CD8-positive, alpha-beta memory T cell (primary cell): Measurements from ENCODE around the gene ASGR2. TPM values are rescaled to one million over a fixed set of nuclear protein-coding genes. Genes with fewer than 3 reads are reported as not detected.
A peak's percentile ranks its signal among the peaks of the same experiment; 100 is the strongest.
"Not testable (repeated sequence)": the region's sequence is repeated elsewhere in the genome, so short reads cannot be mapped to it uniquely, and the experiment has no call there.

Source experiments
- CTCF ChIA-PET: fragments of 350-600 bp; sonication (Branson Sonifier 250); formaldehyde crosslinking; loops from one replicate; lab custom pipeline; 2021; ENCODE audit warnings: antibody characterized with exemption; lab: Charles Lee
- POLR2A ChIA-PET: fragments of 350-600 bp; sonication (Branson Sonifier 250); formaldehyde crosslinking; loops from one replicate; lab custom pipeline; 2021; ENCODE audit warnings: antibody characterized with exemption; lab: Charles Lee
- DNase-seq, 5 donors: peaks; one replicate each; pipeline versions ENCODE4 v3.0.0 to v3.0.0-alpha.2; 2020 to 2022; ENCODE audit warnings: mixed read lengths in 1 of 5
- H3K27ac ChIP-seq: one replicate; pipeline ENCODE4 v1.7.0; 2013; ENCODE audit warnings: low read depth, mild to moderate bottlenecking, low read length, moderate library complexity
- H3K27me3 ChIP-seq: 2 replicates; pipeline ENCODE4 v1.7.0; 2013; ENCODE audit warnings: low read length, mild to moderate bottlenecking; ENCODE audit not compliant: insufficient read depth, poor library complexity, severe bottlenecking
- H3K36me3 ChIP-seq: 2 replicates; pipeline ENCODE4 v1.7.0; 2013; ENCODE audit warnings: mild to moderate bottlenecking, low read length, moderate library complexity; ENCODE audit not compliant: insufficient read depth
- H3K4me1 ChIP-seq: 2 replicates; pipeline ENCODE4 v1.7.0; 2013; ENCODE audit warnings: mild to moderate bottlenecking, low read length, moderate library complexity; ENCODE audit not compliant: insufficient read depth
- H3K4me3 ChIP-seq: 2 replicates; pipeline ENCODE4 v1.7.0; 2013; ENCODE audit warnings: mild to moderate bottlenecking, low read length
- H3K9me3 ChIP-seq: 2 replicates; pipeline ENCODE4 v1.7.0; 2013; ENCODE audit warnings: mild to moderate bottlenecking, low read length
- H3K27ac Mint-ChIP-seq, 8 donors: one replicate each; pipeline ENCODE4 v1.8.0; 2020 to 2021; ENCODE audit warnings: mixed read lengths in 8 of 8, mild to moderate bottlenecking in 6 of 8, inconsistent platforms in 3 of 8, moderate library complexity in 3 of 8
- H3K27me3 Mint-ChIP-seq, 2 donors: one replicate each; pipeline ENCODE4 v1.8.0; 2020 to 2021; ENCODE audit warnings: mixed read lengths in 2 of 2, mild to moderate bottlenecking in 1 of 2, moderate library complexity in 1 of 2
- H3K36me3 Mint-ChIP-seq, 3 donors: one replicate each; pipeline ENCODE4 v1.8.0; 2020 to 2021; ENCODE audit warnings: mixed read lengths in 3 of 3, inconsistent platforms in 1 of 3, mild to moderate bottlenecking in 1 of 3
- H3K4me1 Mint-ChIP-seq, 3 donors: one replicate each; pipeline ENCODE4 v1.8.0; 2020 to 2021; ENCODE audit warnings: mixed read lengths in 3 of 3, inconsistent platforms in 1 of 3, mild to moderate bottlenecking in 1 of 3
- H3K4me3 Mint-ChIP-seq, 7 donors: one replicate each; pipeline ENCODE4 v1.8.0; 2020 to 2021; ENCODE audit warnings: mixed read lengths in 7 of 7, mild to moderate bottlenecking in 6 of 7, moderate library complexity in 4 of 7, inconsistent platforms in 2 of 7
- H3K9me3 Mint-ChIP-seq, 5 donors: one replicate each; pipeline ENCODE4 v1.8.0; 2020 to 2022; ENCODE audit warnings: mixed read lengths in 5 of 5, mild to moderate bottlenecking in 3 of 5, moderate library complexity in 2 of 5, inconsistent platforms in 1 of 5
- polyA plus RNA-seq: library from polyadenylated mRNA; unstranded; fragments of 300-500 nt; fragmentation: Illumina TruSeq; gene quantifications from one replicate; pipeline ENCODE4 v1.2.3, GENCODE V29; 2021
- total RNA-seq, 2 experiments: library from RNA; stranded (reverse); gene quantifications; one replicate each; pipeline ENCODE4 v1.2.3, GENCODE V29; 2021

The ASGR2 gene
- total and polyA plus RNA-seq, 3 experiments from 2014 or later: not detected

DNA sequence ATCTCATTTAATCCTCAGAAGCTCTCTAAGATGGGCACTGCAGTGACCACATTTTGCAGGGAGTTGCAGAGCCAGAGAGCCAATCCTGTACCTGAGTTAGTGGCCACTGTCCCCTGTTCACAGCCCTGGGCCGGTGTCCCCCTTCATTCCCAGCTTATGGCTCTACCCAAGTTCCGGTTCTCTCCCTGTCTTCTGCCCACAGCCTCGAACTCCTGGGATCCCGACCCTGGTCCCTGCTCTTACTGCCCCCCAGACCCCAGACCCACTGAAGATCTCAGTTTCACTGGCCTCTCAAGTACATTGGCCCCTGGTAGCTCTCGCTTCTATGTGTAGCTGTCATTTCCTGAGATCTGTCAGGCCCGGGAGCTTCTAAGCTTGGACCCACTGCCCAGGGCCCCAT lies 12.2 kb downstream of the ASGR2 start:
- no peaks in the 10 kb centered on the region for H3K36me3 Mint-ChIP-seq
- CTCF ChIA-PET: no interaction called here

GRCh38 chr17:7101531-7101930 lies 13.1 kb downstream of the ASGR2 start:
- no peak for DNase-seq
- peaks cover 23 to 25% of the 10 kb centered on the region in 2 donors for H3K27me3 Mint-ChIP-seq
- CTCF ChIA-PET: no interaction called here
- H3K36me3 ChIP-seq: no peaks in the 10 kb centered on the region
- H3K27ac ChIP-seq: no peak overlapping the region
- no peaks in the 10 kb centered on the region for H3K9me3 Mint-ChIP-seq
- H3K27me3 ChIP-seq: peaks cover 6% of the 10 kb centered on the region
- no peaks in the 10 kb centered on the region for H3K4me1 ChIP-seq
- H3K4me3 ChIP-seq: no peak overlapping the region
- no peak overlapping the region for H3K4me3 Mint-ChIP-seq
- POLR2A ChIA-PET: no interaction called here
- no peak overlapping the region for H3K27ac Mint-ChIP-seq
- H3K9me3 ChIP-seq: no peaks in the 10 kb centered on the region
- H3K4me1 Mint-ChIP-seq: no peaks in the 10 kb centered on the region
- H3K36me3 Mint-ChIP-seq: no peaks in the 10 kb centered on the region

More for the DNA sequence above, 12.2 kb downstream of the ASGR2 start:
- Histone ChIP-seq H3K9me3 (no peaks in the 10 kb centered on the region), H3K27ac (no peak overlapping the region), H3K27me3 (peaks cover 6% of the 10 kb centered on the region), H3K4me1 (no peaks in the 10 kb centered on the region), H3K36me3 (no peaks in the 10 kb centered on the region), H3K4me3 (no peak overlapping the region)
- Mint-ChIP-seq H3K27me3 (peaks cover 23 to 25% of the 10 kb centered on the region in 2 donors), H3K4me3 (peak overlapping the region in 1 of 7 donors; percentile 1), H3K9me3 (no peaks in the 10 kb centered on the region), H3K27ac (peak overlapping the region in 1 of 8 donors; percentile 61), H3K4me1 (no peaks in the 10 kb centered on the region)
- DNase-seq: no peak
- POLR2A ChIA-PET: no interaction called here

- H3K4me3 Mint-ChIP-seq, CTCF ChIA-PET, H3K27me3 ChIP-seq, H3K9me3 Mint-ChIP-seq, H3K4me3 ChIP-seq, H3K27ac Mint-ChIP-seq, H3K4me1 ChIP-seq, POLR2A ChIA-PET, H3K36me3 ChIP-seq, H3K36me3 Mint-ChIP-seq, H3K27ac ChIP-seq, H3K4me1 Mint-ChIP-seq, DNase-seq, H3K9me3 ChIP-seq: not testable (repeated sequence)
- peaks cover 23 to 26% of the 10 kb centered on the region in 2 donors for H3K27me3 Mint-ChIP-seq
Observed at GRCh38 chr17:7100641-7101379, 13.8 kb downstream of the ASGR2 start.

DNA sequence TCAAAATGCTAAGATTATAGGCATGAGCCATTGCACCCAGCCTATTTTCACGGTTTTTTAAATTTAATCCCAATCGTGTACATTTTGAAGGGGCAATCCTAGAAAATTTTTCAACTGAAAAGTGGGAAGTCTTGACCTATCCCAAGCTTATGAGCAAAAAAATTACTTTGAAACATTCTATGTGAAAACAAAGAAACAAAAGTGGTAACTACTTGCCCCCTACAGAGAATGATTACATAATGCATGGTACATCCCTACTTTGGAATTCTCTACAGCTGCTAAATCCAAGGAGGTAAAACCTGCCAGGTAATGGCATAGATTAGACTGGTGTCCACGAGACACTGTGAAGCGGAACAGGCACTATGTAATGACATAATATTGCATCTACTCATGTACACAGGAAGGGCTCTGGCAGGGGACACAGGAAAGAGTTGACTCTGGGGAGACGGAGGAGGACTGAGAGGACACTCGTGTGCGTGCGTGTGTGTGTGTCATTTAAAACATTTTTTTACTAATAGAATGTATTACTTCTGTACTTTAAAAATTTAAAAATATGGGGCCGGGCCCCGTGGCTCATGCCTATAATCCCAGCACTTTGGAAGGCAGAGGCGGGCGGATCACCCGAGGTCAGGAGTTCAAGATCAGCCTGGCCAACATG lies 15.7 kb downstream of the ASGR2 start:
- peaks cover 26 to 41% of the 10 kb centered on the region in 2 donors for H3K27me3 Mint-ChIP-seq
- Histone ChIP-seq H3K27me3 (peaks cover 6% of the 10 kb centered on the region), H3K36me3 (no peaks in the 10 kb centered on the region), H3K9me3 (no peaks in the 10 kb centered on the region), H3K4me3 (no peak overlapping the region), H3K4me1 (no peaks in the 10 kb centered on the region), H3K27ac (no peak overlapping the region)
- no peaks in the 10 kb centered on the region for H3K36me3 Mint-ChIP-seq
- no peak overlapping the region for H3K4me3 Mint-ChIP-seq
- CTCF ChIA-PET: interaction anchor here (1.6 to 2.0 kb wide), 2 partner anchors 38 to 53 kb away, joined by 3 to 5 read pairs; no protein-coding TSS in a partner anchor
- DNase-seq: no peak
- peaks cover 0 to 9% (median 7%) of the 10 kb centered on the region in 3 donors for H3K4me1 Mint-ChIP-seq
- no peaks in the 10 kb centered on the region for H3K9me3 Mint-ChIP-seq
- POLR2A ChIA-PET: no interaction called here
- no peak overlapping the region for H3K27ac Mint-ChIP-seq

GRCh38 chr17:7097940-7098339 lies 16.7 kb downstream of the ASGR2 start:
- no peaks in the 10 kb centered on the region for H3K9me3 Mint-ChIP-seq
- Histone ChIP-seq H3K27ac (no peak overlapping the region), H3K9me3 (no peaks in the 10 kb centered on the region), H3K36me3 (no peaks in the 10 kb centered on the region), H3K4me1 (no peaks in the 10 kb centered on the region), H3K27me3 (peaks cover 6% of the 10 kb centered on the region), H3K4me3 (no peak overlapping the region)
- H3K27me3 Mint-ChIP-seq: peaks cover 22 to 36% of the 10 kb centered on the region in 2 donors
- no peak overlapping the region for H3K4me3 Mint-ChIP-seq
- CTCF ChIA-PET: interaction anchor here (1.6 kb wide), 1 partner anchor 39 kb away, joined by 3 read pairs; no protein-coding TSS in a partner anchor
- peaks cover 0 to 9% (median 7%) of the 10 kb centered on the region in 3 donors for H3K4me1 Mint-ChIP-seq
- POLR2A ChIA-PET: no interaction called here
- H3K36me3 Mint-ChIP-seq: peaks cover 0 to 4% (median 0%) of the 10 kb centered on the region in 3 donors
- DNase-seq: no peak
- no peak overlapping the region for H3K27ac Mint-ChIP-seq

DNA sequence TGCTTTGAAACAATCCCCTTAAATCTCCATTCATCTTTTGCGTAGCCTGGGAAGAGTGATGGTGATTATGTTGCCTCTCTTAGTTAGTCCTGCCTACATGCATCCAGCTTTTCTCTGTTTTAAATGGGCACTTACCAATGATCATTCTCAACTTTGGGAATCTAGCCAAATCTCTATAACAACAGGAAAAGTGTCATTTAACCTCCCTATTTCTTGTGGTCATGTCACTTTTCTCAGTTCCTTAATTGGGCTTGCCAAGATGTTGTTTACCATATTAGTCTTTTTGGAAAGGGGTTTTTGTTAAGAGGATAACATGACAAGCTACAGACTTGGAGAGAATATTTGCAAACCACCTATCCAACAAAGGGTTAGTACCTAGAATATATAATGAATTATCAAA lies 19.0 kb downstream of the ASGR2 start:
- ChIA-PET POLR2A (no interaction called here), CTCF (no interaction called here)
- Mint-ChIP-seq H3K36me3 (peaks cover 0 to 4% (median 0%) of the 10 kb centered on the region in 3 donors), H3K9me3 (no peaks in the 10 kb centered on the region), H3K4me3 (no peak overlapping the region), H3K27me3 (peaks cover 12 to 26% of the 10 kb centered on the region in 2 donors), H3K4me1 (peaks cover 0 to 9% (median 7%) of the 10 kb centered on the region in 3 donors), H3K27ac (no peak overlapping the region)
- Histone ChIP-seq H3K9me3 (no peaks in the 10 kb centered on the region), H3K4me3 (no peak overlapping the region), H3K27ac (no peak overlapping the region), H3K4me1 (no peaks in the 10 kb centered on the region), H3K36me3 (no peaks in the 10 kb centered on the region), H3K27me3 (no peaks in the 10 kb centered on the region)
- DNase-seq: no peak

- H3K27ac Mint-ChIP-seq: peak overlapping the region in 2 of 8 donors; percentile 7 to 81
- POLR2A ChIA-PET: no interaction called here
- H3K36me3 Mint-ChIP-seq: peaks cover 0 to 4% (median 0%) of the 10 kb centered on the region in 3 donors
Observed at GRCh38 chr17:7094652-7095019, 20.0 kb downstream of the ASGR2 start.

DNA sequence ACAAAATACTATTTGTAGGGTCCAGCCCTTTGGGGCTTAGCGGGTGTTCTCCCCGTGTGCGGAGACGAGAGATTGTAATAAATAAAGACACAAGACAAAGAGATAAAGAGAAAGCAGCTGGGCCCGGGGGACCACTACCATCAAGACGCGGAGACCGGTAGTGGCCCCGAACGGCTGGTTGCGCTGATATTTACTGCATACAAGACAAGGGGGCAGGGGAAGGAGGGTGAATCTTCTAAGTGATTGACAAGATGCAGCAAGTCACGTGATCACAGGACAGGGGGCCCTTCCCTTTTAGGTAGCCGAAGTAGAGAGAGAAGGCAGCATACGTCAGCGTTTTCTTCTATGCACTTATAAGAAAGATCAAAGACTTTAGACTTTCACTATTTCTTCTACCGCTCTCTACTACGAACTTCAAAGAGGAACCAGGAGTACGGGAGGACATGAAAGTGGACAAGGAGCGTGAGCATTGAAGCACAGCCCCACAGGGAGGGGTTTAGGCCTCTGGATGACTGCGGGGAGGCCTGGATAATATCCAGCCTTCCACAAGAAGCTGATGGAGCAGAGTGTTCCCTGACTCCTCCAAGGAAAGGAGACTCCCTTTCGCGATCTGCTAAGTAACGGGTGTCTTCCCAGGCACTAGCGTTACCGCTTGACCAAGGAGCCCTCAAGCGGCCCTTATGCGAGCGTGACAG lies 23.2 kb downstream of the ASGR2 start:
- H3K4me1 ChIP-seq, H3K27ac ChIP-seq, H3K27ac Mint-ChIP-seq, H3K36me3 ChIP-seq, CTCF ChIA-PET, H3K27me3 ChIP-seq, H3K9me3 Mint-ChIP-seq, H3K36me3 Mint-ChIP-seq, H3K4me3 ChIP-seq, H3K4me3 Mint-ChIP-seq, POLR2A ChIA-PET, H3K9me3 ChIP-seq, H3K4me1 Mint-ChIP-seq: not testable (repeated sequence)
- peak in 3 of 5 donors; percentile 13 to 62 (median 23) for DNase-seq
- peaks cover 23 to 41% of the 10 kb centered on the region in 2 donors for H3K27me3 Mint-ChIP-seq

More at GRCh38 chr17:7094652-7095019, 20.0 kb downstream of the ASGR2 start:
- Histone ChIP-seq H3K9me3 (no peaks in the 10 kb centered on the region), H3K27ac (no peak overlapping the region), H3K27me3 (no peaks in the 10 kb centered on the region), H3K36me3 (no peaks in the 10 kb centered on the region), H3K4me3 (no peak overlapping the region), H3K4me1 (no peaks in the 10 kb centered on the region)
- CTCF ChIA-PET: interaction anchor here (1.2 kb wide), 1 partner anchor 42 kb away, joined by 3 read pairs; no protein-coding TSS in a partner anchor
- peaks cover 9 to 29% of the 10 kb centered on the region in 2 donors for H3K27me3 Mint-ChIP-seq
- no peaks in the 10 kb centered on the region for H3K9me3 Mint-ChIP-seq
- H3K4me1 Mint-ChIP-seq: peaks cover 0 to 9% (median 7%) of the 10 kb centered on the region in 3 donors
- H3K4me3 Mint-ChIP-seq: no peak overlapping the region
- DNase-seq: no peak
